Neuron (in vitro differentiated cells): ENCODE results near the gene CDADC1.
"Not testable (repeated sequence)": the region's sequence is repeated elsewhere in the genome, so short reads cannot be mapped to it uniquely, and the experiment has no call there.

Source experiments
- H2AFZ ChIP-seq: one replicate; pipeline ENCODE4 v1.6.1; 2013; ENCODE audit warnings: low read depth, mild to moderate bottlenecking, inconsistent platforms, low read length, moderate library complexity
- H3K27me3 ChIP-seq: one replicate; pipeline ENCODE4 v1.6.1; 2013; ENCODE audit warnings: low read length; ENCODE audit not compliant: insufficient read depth
- H3K36me3 ChIP-seq: one replicate; pipeline ENCODE4 v1.6.1; 2013; ENCODE audit warnings: low read length; ENCODE audit not compliant: insufficient read depth
- H3K4me1 ChIP-seq: one replicate; pipeline ENCODE4 v1.6.1; 2013; ENCODE audit warnings: low read length; ENCODE audit not compliant: insufficient read depth
- H3K4me3 ChIP-seq: 2 replicates; pipeline ENCODE4 v1.5.1; 2013; ENCODE audit warnings: mild to moderate bottlenecking, low read length, moderate library complexity
- H3K9me3 ChIP-seq: one replicate; pipeline ENCODE4 v1.6.1; 2013; ENCODE audit warnings: low read length

CDADC1 gene

GRCh38 chr13:49287995-49288394 lies 40.3 kb downstream of the CDADC1 start:
- no peaks in the 10 kb centered on the region for H3K36me3 ChIP-seq
- H3K4me1 ChIP-seq = no peaks in the 10 kb centered on the region
- no peak overlapping the region for H3K4me3 ChIP-seq
- H2AFZ ChIP-seq = no peak overlapping the region
- H3K27me3 ChIP-seq = no peaks in the 10 kb centered on the region
- no peaks in the 10 kb centered on the region for H3K9me3 ChIP-seq

- Histone ChIP-seq H3K4me1 (no peaks in the 10 kb centered on the region), H3K36me3 (no peaks in the 10 kb centered on the region), H3K9me3 (no peaks in the 10 kb centered on the region), H3K27me3 (no peaks in the 10 kb centered on the region), H3K4me3 (no peak overlapping the region), H2AFZ (no peak overlapping the region)
These were observed 40.7 kb downstream of the CDADC1 start for GRCh38 chr13:49288458-49288857.

- Histone ChIP-seq H3K4me3 (no peak overlapping the region), H2AFZ (no peak overlapping the region)
These were observed 45.2 kb downstream of the CDADC1 start for GRCh38 chr13:49292742-49293486.

DNA sequence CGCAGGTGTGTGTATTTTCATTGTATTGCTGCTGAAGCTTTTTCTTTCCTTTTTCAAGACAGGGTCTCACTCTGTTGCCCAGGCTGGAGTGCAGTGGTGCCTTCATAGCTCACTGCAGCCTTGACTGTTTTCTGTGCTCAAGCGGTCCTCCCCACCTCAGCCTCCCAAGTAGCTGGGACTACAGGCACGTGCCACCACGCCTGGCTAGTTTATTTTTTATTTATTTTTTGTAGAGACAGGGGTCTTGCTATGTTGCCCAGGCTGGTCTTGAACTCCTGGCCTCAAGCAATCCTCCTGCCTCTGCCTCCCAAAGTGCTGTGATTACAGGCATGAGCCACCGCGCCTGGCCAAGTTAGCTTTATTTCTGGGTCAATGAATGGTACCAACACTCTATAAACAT lies 47.0 kb downstream of the CDADC1 start:
- not testable (repeated sequence) for H2AFZ ChIP-seq, H3K27me3 ChIP-seq, H3K9me3 ChIP-seq, H3K4me1 ChIP-seq, H3K36me3 ChIP-seq, H3K4me3 ChIP-seq

More at GRCh38 chr13:49292742-49293486, 45.2 kb downstream of the CDADC1 start:
- H3K9me3 ChIP-seq = no peaks in the 10 kb centered on the region
- H3K4me1 ChIP-seq = no peaks in the 10 kb centered on the region
- H3K27me3 ChIP-seq = no peaks in the 10 kb centered on the region
- no peaks in the 10 kb centered on the region for H3K36me3 ChIP-seq

DNA sequence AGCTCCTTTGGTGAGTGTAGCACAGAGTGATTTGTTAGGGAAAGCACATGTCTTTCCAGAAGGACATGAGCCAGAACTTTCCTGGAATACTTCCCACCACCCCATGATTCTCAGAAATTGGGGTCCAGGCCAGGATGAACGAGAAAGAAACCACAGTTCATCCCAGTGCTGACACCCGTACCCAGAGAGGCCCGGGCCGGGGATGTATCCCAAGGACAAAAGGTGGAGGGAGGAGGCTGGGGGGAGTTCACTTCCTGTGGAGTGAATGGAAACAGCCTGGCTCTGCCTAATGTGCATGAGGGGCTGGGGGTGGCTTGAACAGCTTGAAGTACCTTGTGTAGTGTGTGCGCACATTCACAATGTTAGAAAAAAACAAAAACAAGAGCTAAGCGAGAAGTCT lies 47.5 kb downstream of the CDADC1 start:
- H3K27me3 ChIP-seq = no peaks in the 10 kb centered on the region

GRCh38 chr13:49296659-49297058 lies 48.9 kb downstream of the CDADC1 start:
- Histone ChIP-seq H3K27me3 (no peaks in the 10 kb centered on the region), H3K9me3 (no peaks in the 10 kb centered on the region), H3K4me3 (no peak overlapping the region), H2AFZ (no peak overlapping the region), H3K4me1 (no peaks in the 10 kb centered on the region), H3K36me3 (no peaks in the 10 kb centered on the region)

More for the DNA sequence above, 47.5 kb downstream of the CDADC1 start:
- H3K9me3 ChIP-seq = no peaks in the 10 kb centered on the region
- no peaks in the 10 kb centered on the region for H3K36me3 ChIP-seq
- H2AFZ ChIP-seq = no peak overlapping the region
- no peaks in the 10 kb centered on the region for H3K4me1 ChIP-seq
- no peak overlapping the region for H3K4me3 ChIP-seq

DNA sequence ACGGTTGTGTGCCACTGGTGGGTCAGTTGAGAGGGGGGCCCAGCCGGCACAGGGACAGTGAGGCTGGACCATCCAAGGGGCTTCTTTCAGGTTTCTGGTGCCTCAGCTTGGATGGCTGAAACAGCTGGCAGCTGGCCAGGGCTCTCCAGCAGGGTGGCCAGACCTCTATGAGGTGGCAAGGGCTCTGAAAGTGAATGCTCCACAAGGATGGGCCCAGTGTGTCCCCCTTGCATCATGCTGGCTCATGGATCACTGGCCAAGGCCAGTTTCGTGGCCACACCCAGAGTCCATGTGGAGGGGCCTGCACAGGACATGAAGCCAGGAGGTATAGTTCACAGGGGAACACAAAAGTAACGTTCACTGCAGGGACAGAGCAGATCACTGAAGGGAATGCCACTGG lies 49.6 kb downstream of the CDADC1 start:
- Histone ChIP-seq H2AFZ (no peak overlapping the region), H3K9me3 (no peaks in the 10 kb centered on the region), H3K4me3 (no peak overlapping the region), H3K36me3 (no peaks in the 10 kb centered on the region), H3K4me1 (no peaks in the 10 kb centered on the region), H3K27me3 (no peaks in the 10 kb centered on the region)

DNA sequence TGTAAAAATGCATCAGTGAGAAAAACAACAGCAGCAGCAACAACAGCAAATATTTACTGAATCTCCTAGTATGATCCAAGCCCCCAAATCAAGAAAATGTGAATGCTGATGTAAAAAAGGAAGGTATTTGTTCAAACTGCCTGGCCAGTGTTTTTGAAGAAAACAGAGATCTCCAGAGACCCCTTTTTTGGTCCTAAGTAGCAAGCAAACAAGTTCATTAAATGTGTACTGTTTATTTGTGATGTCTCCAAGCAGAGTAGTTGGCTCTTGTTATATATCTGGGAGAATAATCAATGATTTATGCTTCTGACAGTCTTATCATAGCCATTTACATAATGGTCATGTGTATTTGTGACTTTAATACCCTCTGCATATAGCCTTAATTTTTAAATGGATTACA lies 50.7 kb downstream of the CDADC1 start:
- no peaks in the 10 kb centered on the region for H3K36me3 ChIP-seq
- H3K27me3 ChIP-seq = no peaks in the 10 kb centered on the region
- H3K9me3 ChIP-seq = no peaks in the 10 kb centered on the region
- H2AFZ ChIP-seq = no peak overlapping the region
- H3K4me3 ChIP-seq = no peak overlapping the region
- H3K4me1 ChIP-seq = no peaks in the 10 kb centered on the region

DNA sequence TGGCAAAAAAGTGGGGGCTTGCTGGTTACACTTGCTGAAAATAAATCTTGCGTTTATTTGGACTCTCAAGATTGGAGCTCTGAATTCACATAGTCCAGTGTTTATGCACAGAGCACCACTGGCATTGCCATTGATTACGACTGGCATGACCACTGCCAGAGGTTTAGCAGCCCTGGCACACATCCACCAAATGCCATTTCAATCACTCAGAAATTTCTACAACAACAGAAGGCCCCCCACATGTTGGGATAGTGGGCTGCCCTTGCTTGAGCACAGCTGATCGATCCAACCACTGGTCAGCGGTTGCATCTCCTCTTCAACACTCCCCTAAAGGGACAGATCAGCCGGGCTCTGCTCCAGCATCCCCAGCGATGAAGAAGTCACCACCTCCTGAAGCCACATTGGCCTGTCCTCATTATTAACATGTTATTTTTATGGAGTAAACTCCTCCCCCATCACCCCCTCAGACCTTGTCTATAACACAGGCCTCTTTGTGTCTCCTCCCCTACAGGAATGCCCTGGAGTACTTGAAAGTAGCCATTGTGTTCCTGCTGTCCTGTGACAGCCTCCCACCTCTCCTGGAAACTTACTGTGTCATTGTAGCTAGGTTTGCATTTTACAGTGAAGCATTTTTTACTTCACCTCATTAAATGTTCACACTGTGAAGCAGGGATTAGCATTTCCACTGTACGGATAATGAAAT lies 51.3 kb downstream of the CDADC1 start:
- Histone ChIP-seq H3K27me3 (no peaks in the 10 kb centered on the region), H2AFZ (no peak overlapping the region), H3K36me3 (no peaks in the 10 kb centered on the region), H3K4me3 (no peak overlapping the region), H3K4me1 (no peaks in the 10 kb centered on the region), H3K9me3 (no peaks in the 10 kb centered on the region)

GRCh38 chr13:49300276-49300675 lies 52.6 kb downstream of the CDADC1 start:
- H3K27me3 ChIP-seq = no peaks in the 10 kb centered on the region
- H3K9me3 ChIP-seq = no peaks in the 10 kb centered on the region
- no peaks in the 10 kb centered on the region for H3K4me1 ChIP-seq
- H3K36me3 ChIP-seq = no peaks in the 10 kb centered on the region
- no peak overlapping the region for H3K4me3 ChIP-seq
- no peak overlapping the region for H2AFZ ChIP-seq

GRCh38 chr13:49300739-49301589 lies 53.2 kb downstream of the CDADC1 start:
- Histone ChIP-seq H3K4me1 (no peaks in the 10 kb centered on the region), H2AFZ (no peak overlapping the region), H3K4me3 (no peak overlapping the region), H3K27me3 (no peaks in the 10 kb centered on the region), H3K36me3 (no peaks in the 10 kb centered on the region), H3K9me3 (no peaks in the 10 kb centered on the region)

- no peak overlapping the region for H3K4me3 ChIP-seq
- no peaks in the 10 kb centered on the region for H3K36me3 ChIP-seq
- H2AFZ ChIP-seq = no peak overlapping the region
- H3K9me3 ChIP-seq = no peaks in the 10 kb centered on the region
- H3K4me1 ChIP-seq = no peaks in the 10 kb centered on the region
- H3K27me3 ChIP-seq = no peaks in the 10 kb centered on the region
These were observed 54.5 kb downstream of the CDADC1 start for GRCh38 chr13:49302222-49302621.

DNA sequence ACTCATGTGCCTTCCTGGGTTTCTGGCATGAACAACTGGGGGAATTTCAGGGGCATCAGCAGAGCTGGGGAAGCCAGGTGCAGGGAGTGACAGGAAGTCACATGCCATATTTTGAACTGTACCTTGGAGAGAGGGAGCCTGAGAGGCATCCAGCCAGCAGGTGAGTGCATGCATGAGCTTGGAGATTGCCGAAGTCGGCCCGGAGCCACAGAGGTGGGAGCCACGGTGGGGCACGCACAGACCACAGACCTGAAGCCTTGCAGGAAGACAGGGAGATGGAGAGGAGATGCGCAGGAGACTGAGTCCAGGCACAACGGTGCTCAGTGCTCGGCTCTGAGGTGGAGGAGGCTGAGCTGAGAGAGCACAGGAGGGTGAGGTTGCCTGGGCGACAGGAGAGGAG lies 55.1 kb downstream of the CDADC1 start:
- Histone ChIP-seq H3K36me3 (no peaks in the 10 kb centered on the region), H3K4me1 (no peaks in the 10 kb centered on the region), H3K4me3 (no peak overlapping the region), H3K27me3 (no peaks in the 10 kb centered on the region), H2AFZ (no peak overlapping the region), H3K9me3 (no peaks in the 10 kb centered on the region)
